T-helper 1 cell treated with Interleukin-12 subunit alpha and Interleukin-12 subunit beta and Interleukin-4 antibody, amounts not matched to agents 30 μg/mL and 1 μg/mL, for 36 hours (primary cell): Measurements from ENCODE around the gene KIF26B.

ENCODE experiments used
- H3K27ac Mint-ChIP-seq: one replicate; pipeline ENCODE4 v1.8.0; 2021; ENCODE audit warnings: mild to moderate bottlenecking, mixed read lengths
- H3K27me3 Mint-ChIP-seq: one replicate; pipeline ENCODE4 v1.8.0; 2021; ENCODE audit warnings: low read depth, mixed read lengths
- H3K36me3 Mint-ChIP-seq: one replicate; pipeline ENCODE4 v1.8.0; 2021; ENCODE audit warnings: low read depth, mixed read lengths
- H3K4me1 Mint-ChIP-seq: one replicate; pipeline ENCODE4 v1.8.0; 2021; ENCODE audit warnings: low read depth, mixed read lengths
- H3K4me3 Mint-ChIP-seq: one replicate; pipeline ENCODE4 v1.8.0; 2021; ENCODE audit warnings: mild to moderate bottlenecking, moderate library complexity, mixed read lengths
- H3K9me3 Mint-ChIP-seq: one replicate; pipeline ENCODE4 v1.8.0; 2021; ENCODE audit warnings: mixed read lengths

Gene KIF26B

DNA sequence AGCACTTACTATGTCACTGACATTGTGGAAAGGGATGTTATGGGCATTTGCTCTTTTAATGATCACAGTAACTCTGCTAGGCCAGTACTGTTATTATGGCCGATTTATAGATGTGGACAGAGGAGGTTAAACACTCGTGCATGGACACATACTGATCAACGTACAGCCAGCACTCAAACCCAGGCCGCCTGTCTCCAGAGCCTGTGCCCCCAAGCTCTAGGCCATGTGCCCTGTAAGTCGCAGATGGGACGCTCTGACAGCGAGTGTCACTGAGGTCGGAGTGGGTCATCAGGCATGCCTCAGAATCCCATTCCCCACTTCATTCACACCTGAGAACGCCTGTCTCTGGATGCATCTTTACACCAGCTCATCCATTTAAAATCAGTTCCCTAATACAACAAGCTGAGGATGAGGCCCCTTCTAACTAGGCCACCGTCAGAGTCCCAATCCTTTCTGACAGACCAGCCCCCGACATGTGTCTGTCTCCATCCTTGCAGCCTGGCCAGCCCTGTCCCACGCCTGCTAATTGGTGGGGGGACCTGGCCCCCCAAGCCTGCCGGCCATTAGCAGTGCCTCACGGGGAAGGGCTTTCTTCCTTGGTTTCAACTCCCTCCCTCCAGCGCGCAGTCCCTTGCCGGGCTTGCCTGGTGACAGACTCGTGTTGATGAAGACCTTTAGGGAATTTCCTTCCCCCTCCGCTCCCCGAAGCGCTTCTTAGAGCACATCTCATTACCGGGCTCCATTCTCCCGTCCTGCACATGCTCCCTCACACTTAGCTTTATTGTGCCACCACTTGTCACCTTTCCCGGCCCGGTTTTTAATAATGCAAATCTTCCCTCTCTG, 436.8 kb downstream of the KIF26B start:
- no peak overlapping the region for H3K27ac Mint-ChIP-seq
- no peaks in the 10 kb centered on the region for H3K36me3 Mint-ChIP-seq
- H3K4me1 Mint-ChIP-seq = no peaks in the 10 kb centered on the region
- H3K9me3 Mint-ChIP-seq = no peaks in the 10 kb centered on the region
- no peak overlapping the region for H3K4me3 Mint-ChIP-seq
- no peaks in the 10 kb centered on the region for H3K27me3 Mint-ChIP-seq

DNA sequence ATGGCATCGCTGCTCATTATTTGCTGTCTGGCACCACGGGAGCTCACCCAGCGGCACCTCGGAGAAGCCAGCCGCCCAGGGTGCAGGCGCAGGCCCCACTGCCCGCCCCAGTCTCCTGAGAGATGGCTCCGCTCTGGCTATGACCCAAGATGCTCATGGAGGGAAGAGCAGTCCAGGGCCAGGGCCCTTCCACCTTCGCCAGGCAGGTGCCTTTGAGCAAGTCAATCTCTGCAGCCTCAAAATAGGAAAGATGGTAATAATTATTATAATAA, 437.3 kb downstream of the KIF26B start:
- Mint-ChIP-seq H3K4me3 (no peak overlapping the region), H3K27me3 (no peaks in the 10 kb centered on the region), H3K27ac (no peak overlapping the region), H3K4me1 (no peaks in the 10 kb centered on the region), H3K9me3 (no peaks in the 10 kb centered on the region), H3K36me3 (no peaks in the 10 kb centered on the region)

DNA sequence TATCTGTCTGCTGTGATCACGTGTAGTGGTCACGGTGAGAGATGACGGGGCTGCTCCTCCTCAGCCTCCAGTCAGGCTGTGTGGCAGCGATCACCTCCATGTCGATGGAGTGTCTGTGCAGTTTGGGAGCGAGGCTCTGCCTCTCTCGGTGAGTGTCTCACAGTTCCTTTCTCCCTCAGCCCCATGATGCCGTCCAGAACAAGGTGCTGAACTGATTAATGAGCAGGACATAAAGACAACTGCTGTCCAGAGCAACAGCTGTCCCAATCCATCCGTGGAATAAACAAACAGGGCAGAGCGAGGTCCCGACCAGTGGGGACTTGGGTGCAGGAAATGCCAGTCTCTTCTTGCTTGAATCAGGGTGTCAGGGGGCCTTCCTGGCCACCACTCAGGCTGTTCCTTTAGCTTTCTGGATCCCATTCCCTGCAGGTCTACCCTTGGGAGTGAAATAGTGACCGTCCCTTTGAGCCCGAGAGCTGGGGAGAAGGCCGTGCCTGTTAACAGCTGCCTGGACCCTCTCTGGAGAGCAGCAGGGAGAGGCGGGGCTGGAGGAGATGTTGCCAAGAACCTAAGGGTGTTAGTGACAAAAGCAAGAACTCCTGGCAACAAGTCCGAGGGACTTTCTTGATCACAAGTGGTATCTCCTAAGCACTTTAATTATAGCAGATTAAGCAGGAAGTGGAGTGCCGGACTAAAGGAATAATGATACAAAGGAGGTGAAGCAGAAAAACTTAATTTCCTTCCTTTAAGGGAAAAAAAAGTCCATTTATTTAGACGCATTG, 443.9 kb downstream of the KIF26B start:
- H3K9me3 Mint-ChIP-seq = no peaks in the 10 kb centered on the region
- no peak overlapping the region for H3K27ac Mint-ChIP-seq
- no peaks in the 10 kb centered on the region for H3K4me1 Mint-ChIP-seq
- H3K4me3 Mint-ChIP-seq = no peak overlapping the region
- H3K36me3 Mint-ChIP-seq = no peaks in the 10 kb centered on the region
- no peaks in the 10 kb centered on the region for H3K27me3 Mint-ChIP-seq

DNA sequence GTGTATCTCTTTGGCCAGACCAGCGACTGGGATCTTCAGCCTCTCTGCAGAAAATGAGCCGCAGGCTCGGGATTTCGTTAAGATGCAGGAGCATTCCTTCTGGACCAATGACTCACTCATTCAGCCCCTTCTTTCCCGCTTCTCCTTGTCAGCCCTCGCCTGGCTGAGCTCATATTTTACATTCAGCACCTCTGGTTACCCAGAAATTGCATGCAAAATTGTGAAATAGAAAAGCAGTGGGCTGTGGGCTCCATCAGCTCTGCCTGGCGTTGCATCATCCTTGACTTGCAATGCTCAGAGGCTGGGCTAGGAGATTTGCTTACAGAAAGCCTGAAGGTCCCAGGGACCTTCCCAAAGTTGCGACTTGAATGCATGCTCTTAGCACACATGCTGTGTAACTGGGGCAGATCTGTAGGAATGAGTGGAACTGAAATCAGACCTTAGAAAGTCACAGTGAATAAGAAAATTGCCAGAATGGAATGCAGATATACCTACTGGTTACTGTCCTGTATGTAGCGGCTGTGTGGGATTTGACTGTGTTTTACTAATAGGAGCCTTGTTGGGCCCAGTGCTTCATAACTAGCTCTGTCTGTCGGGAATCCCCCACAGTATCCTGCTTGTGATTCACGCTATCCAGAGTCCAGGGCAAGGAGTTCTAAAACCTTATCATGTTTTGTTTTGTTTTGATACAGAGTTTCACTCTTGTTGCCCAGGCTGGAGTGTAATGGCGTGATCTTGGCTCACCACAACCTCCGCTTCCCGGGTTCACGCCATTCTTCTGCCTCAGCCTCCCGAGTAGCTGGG, 444.8 kb downstream of the KIF26B start:
- Mint-ChIP-seq H3K9me3 (no peaks in the 10 kb centered on the region), H3K27me3 (no peaks in the 10 kb centered on the region), H3K4me1 (no peaks in the 10 kb centered on the region), H3K4me3 (no peak overlapping the region), H3K27ac (no peak overlapping the region), H3K36me3 (no peaks in the 10 kb centered on the region)

DNA sequence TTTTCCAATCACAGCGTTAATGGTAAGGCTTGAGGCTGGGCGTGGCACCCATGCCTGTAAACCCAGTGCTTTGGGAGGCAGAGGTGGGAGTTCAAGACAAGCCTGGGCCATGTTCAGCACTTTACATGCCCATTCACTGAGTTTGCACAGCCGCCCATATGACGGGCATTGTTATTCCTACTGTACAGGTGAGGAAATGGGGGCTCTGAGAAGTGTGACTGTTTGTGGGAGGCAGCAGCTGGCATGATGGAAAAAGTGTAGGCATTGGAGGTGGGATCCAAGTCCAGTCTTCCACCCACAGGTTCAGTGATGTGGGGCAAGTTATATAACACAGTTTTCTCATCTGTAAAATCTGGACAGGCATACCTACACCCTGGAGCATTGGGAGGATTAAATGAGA, 445.9 kb downstream of the KIF26B start:
- no peak overlapping the region for H3K27ac Mint-ChIP-seq
- H3K4me1 Mint-ChIP-seq = no peaks in the 10 kb centered on the region
- H3K4me3 Mint-ChIP-seq = no peak overlapping the region
- no peaks in the 10 kb centered on the region for H3K36me3 Mint-ChIP-seq
- H3K27me3 Mint-ChIP-seq = no peaks in the 10 kb centered on the region
- no peaks in the 10 kb centered on the region for H3K9me3 Mint-ChIP-seq

DNA sequence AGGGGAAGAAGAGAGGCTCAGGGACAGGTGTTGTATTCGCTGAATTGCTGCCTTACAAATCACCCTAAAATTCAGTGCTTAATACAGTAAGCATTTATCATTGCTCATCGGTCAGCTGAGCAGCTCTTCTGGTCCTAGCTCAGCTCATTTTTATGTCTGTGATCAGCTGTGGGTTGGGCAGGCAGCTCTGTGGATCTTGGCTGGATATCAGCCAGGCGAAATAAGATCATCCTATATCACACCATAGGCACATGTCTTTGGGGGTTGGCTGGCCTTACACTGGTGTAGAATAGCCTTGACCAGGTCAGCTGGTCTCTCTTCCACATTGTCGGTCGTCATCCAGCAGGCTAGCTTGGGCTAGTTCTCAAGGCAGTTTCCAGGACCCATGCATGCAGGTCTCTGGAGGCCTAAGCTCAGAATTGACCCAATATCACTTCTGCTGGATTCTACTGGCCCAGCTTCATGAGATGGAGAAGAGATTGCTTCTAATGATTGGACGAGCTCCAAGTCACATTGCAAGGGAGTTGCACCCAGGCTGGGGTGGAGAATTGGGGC, 448.6 kb downstream of the KIF26B start:
- H3K27me3 Mint-ChIP-seq = no peaks in the 10 kb centered on the region
- no peaks in the 10 kb centered on the region for H3K4me1 Mint-ChIP-seq
- no peak overlapping the region for H3K27ac Mint-ChIP-seq
- H3K4me3 Mint-ChIP-seq = no peak overlapping the region
- no peaks in the 10 kb centered on the region for H3K36me3 Mint-ChIP-seq
- H3K9me3 Mint-ChIP-seq = no peaks in the 10 kb centered on the region

DNA sequence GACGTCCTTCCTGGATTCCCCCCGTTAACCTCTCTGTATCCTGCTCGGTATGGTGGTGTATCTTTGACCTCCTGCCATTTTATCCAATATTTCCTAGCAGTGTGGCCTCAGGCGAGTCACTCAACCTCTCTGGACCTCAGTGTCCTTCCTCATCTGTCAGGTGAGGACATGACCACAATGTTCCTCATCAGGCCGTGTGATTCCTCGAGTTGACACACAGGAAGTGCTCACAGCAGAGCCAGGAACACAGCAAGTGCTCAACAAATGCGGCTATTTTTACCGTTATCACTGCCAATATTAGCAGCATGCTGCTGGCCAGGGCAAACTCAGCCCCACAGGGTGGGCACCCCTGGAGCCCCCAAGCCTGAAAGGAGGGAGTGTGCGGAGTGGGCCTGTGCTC, 450.2 kb downstream of the KIF26B start:
- H3K9me3 Mint-ChIP-seq = no peaks in the 10 kb centered on the region
- H3K4me3 Mint-ChIP-seq = no peak overlapping the region
- H3K27ac Mint-ChIP-seq = no peak overlapping the region
- H3K4me1 Mint-ChIP-seq = no peaks in the 10 kb centered on the region
- no peaks in the 10 kb centered on the region for H3K27me3 Mint-ChIP-seq
- H3K36me3 Mint-ChIP-seq = no peaks in the 10 kb centered on the region

DNA sequence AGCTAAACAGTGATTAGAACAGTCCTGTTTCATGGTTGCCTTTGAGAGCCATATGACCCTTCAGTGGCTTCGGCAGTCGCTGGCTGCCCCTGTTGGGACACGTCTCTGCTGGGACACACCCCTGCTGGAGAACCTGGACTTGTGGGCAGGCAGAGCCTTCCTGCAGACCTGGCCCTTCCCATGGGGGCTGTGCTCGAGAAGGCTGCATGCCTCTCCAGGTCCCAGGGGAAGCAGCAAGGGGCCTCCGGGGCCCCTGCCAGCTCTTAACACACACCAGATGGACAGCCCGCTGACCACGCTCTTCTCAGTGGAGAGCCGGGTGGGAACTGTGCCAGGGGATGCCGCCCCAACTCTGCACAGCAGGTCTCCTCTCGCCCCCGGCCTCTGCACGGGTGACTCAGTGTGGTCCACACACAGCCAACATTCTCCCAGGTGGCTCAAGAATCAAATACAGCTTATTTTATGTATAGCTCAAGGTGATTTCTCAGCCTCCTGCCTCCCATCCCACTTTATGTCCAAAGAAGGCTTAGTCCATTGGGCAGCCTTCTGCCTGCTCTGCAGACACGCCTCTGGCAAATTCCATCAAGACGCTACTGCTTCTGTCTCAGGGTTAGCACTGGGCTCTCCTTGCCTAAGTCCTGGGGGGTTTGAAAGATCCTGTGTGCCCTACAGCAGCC, 450.8 kb downstream of the KIF26B start:
- no peak overlapping the region for H3K4me3 Mint-ChIP-seq
- H3K4me1 Mint-ChIP-seq = no peaks in the 10 kb centered on the region
- no peaks in the 10 kb centered on the region for H3K36me3 Mint-ChIP-seq
- no peaks in the 10 kb centered on the region for H3K27me3 Mint-ChIP-seq
- no peak overlapping the region for H3K27ac Mint-ChIP-seq
- H3K9me3 Mint-ChIP-seq = no peaks in the 10 kb centered on the region

DNA sequence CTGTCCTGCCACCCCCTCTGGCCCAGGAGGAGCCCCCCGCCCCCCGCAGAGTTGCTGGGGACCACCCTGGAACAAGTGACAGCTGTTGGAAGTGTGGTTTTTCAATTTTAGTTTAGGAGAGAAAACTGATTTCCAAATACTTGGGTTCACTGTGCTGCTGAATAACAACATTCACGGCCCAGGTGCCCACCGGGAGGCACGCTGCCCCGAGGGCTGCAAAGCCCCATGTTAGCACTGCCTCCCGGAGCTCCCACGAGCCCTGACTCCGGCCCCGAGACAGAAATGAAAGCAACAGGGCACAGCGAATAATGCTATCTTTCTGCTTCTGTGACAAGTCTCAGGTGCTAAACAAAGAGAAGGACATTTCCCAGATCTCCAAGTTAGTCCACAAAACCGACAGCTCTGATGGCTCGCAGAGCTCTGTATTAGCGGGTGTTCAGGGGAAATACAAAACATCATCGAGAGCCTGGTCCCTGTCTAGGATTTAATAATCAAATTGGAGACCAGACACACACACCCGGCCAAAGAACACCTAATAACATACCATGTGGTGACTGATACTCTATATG, 451.5 kb downstream of the KIF26B start:
- Mint-ChIP-seq H3K4me1 (no peaks in the 10 kb centered on the region), H3K9me3 (no peaks in the 10 kb centered on the region), H3K27ac (no peak overlapping the region), H3K36me3 (no peaks in the 10 kb centered on the region), H3K4me3 (no peak overlapping the region), H3K27me3 (no peaks in the 10 kb centered on the region)

DNA sequence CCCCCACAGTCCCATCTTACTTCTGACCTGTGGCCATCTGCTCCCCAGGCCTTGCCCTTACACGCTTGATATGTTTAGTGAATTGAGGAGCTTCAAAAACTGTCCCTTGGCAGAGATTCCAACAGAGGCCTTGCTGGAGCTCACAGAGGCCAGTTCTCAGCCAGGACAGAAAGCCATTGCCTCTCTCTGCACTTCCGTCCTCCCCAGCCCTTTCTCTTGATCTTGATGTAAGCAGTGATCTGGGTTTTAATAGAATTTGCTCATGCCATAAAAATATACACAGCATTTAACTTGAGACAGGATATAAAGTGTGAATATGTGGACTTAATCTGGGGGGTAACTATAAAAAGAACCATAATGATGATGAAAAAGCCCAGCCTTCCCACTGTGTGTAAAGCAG, 453.5 kb downstream of the KIF26B start:
- Mint-ChIP-seq H3K27me3 (no peaks in the 10 kb centered on the region), H3K4me1 (no peaks in the 10 kb centered on the region), H3K36me3 (no peaks in the 10 kb centered on the region), H3K4me3 (no peak overlapping the region), H3K27ac (no peak overlapping the region), H3K9me3 (no peaks in the 10 kb centered on the region)

DNA sequence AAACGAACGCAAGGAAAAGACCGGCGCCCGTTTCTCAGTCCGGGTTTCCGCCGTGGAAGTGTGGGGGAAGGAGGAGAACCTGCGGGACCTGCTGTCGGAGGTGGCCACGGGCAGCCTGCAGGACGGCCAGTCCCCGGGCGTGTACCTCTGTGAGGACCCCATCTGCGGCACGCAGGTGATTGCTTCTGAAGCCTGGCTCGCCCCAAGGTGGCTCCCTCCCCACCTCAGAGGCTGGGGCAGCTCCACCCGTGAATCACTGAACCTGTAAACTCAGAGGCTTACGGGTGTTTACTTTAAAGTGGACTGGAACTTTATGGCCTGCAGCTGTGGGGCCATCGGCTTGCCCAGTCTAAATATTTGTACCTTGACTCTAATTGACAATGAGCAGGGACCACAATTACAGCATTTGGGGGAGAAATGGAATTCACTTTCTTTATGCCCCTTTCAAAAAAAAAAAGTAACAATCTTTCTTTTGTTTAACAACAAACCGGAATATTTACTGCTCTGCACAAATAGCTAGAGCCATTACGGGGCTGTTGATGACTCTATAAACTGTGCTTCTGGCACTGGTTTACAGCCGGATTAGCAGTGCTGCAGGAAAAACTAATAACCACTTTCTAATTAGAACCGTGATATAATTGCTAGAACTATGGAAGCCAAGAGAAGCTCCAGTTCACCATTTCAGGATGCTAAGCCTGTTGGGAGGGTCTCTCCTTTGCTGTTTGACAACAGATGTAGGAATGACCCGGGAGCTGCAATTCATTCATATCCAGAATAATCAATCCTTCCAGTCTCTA, 454.8 kb downstream of the KIF26B start:
- H3K27ac Mint-ChIP-seq = no peak overlapping the region
- H3K27me3 Mint-ChIP-seq = no peaks in the 10 kb centered on the region
- H3K4me3 Mint-ChIP-seq = no peak overlapping the region
- H3K36me3 Mint-ChIP-seq = no peaks in the 10 kb centered on the region
- H3K4me1 Mint-ChIP-seq = no peaks in the 10 kb centered on the region
- no peaks in the 10 kb centered on the region for H3K9me3 Mint-ChIP-seq

DNA sequence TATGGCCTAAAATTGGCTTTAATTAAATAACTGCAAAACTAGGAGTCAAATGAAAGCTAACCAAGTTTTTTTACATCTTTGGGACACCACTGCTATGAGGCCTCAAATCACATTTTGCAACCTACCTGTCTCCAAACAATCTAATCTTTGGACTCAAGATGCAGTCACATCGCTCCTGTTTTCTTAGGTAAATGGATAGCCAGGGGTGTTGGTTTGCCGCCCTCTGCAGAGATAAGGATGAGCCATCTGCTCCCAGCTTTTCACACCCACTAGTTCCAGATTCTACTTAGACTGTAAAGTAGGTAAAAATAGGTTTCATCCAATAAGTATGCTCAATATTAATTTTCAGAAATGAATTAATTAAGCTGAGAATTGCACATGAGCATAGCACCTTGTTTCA, 456.5 kb downstream of the KIF26B start:
- no peaks in the 10 kb centered on the region for H3K9me3 Mint-ChIP-seq
- H3K27ac Mint-ChIP-seq = no peak overlapping the region
- no peak overlapping the region for H3K4me3 Mint-ChIP-seq
- no peaks in the 10 kb centered on the region for H3K4me1 Mint-ChIP-seq
- no peaks in the 10 kb centered on the region for H3K36me3 Mint-ChIP-seq
- no peaks in the 10 kb centered on the region for H3K27me3 Mint-ChIP-seq

DNA sequence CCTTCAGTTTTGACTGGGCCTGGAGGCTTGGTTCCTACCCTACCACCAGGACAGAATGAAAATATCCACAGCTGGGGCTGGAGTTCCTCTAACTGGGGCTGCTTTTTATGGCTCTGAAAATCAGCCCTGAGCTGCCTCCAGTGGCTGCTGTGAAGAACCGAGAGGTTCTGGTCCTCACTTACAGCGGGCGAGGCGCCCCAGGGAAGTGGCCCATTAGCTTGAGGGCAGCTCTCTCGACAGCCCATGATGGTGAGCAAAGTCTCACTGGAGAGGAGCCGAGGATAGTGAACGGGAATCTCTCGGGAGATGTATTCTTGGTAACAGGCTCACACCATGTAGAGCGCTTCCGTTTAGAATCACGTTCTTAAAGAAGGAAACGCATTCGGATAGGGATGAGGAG, 459.7 kb downstream of the KIF26B start:
- Mint-ChIP-seq H3K27ac (no peak overlapping the region), H3K27me3 (no peaks in the 10 kb centered on the region), H3K9me3 (no peaks in the 10 kb centered on the region), H3K36me3 (no peaks in the 10 kb centered on the region), H3K4me1 (no peaks in the 10 kb centered on the region), H3K4me3 (no peak overlapping the region)
